GM12878 (cell line): Measurements from ENCODE around the gene PPID.

Experiments used
- CEBPB ChIP-seq, 2 experiments: fragments of 150-350 bp in 1 of 2; IDR thresholded peaks; 2 replicates each; pipeline ENCODE4 v1.6.1; 2012 to 2014; ENCODE audit warnings: low read depth in 2 of 2, low read length in 2 of 2, borderline replicate concordance in 1 of 2, inconsistent platforms in 1 of 2
- CHD2 ChIP-seq: IDR thresholded peaks from 2 replicates; pipeline ENCODE4 v1.6.1; 2011; ENCODE audit warnings: low read depth, low read length, improper control_type of control experiment, borderline replicate concordance
- CTCF ChIP-seq, 3 experiments: IDR thresholded peaks in 2 of 3; conservative IDR thresholded peaks in 1 of 3; 2 replicates each; pipeline ENCODE4 v1.5.1; 2011; ENCODE audit warnings: low read depth in 3 of 3, low read length in 3 of 3, mild to moderate bottlenecking in 3 of 3, control low read depth in 2 of 3, moderate library complexity in 2 of 3, inconsistent platforms in 1 of 3, mixed read lengths in 1 of 3; ENCODE audit not compliant: control insufficient read depth in 2 of 3, insufficient read depth in 1 of 3; ENCODE audit errors: extremely low read depth in 1 of 3
- EP300 ChIP-seq, 2 experiments: fragments of 150-350 bp in 1 of 2; IDR thresholded peaks; 2 replicates each; pipeline ENCODE4 v1.6.1; 2011 to 2012; ENCODE audit warnings: low read depth in 2 of 2, low read length in 2 of 2, borderline replicate concordance in 1 of 2, improper control_type of control experiment in 1 of 2, inconsistent platforms in 1 of 2; ENCODE audit not compliant: control insufficient read depth in 1 of 2
- EZH2 ChIP-seq: IDR thresholded peaks from 2 replicates; pipeline ENCODE4 v1.6.1; 2012; ENCODE audit warnings: low read depth, mild to moderate bottlenecking, control low read depth, inconsistent platforms, low read length, borderline replicate concordance; ENCODE audit not compliant: control insufficient read depth
- GATAD2B ChIP-seq: fragments of 450-650 bp; conservative IDR thresholded peaks from 2 replicates; pipeline ENCODE4 v1.6.1; 2017; ENCODE audit warnings: low read depth, mild to moderate bottlenecking, moderate library complexity
- MAX ChIP-seq: IDR thresholded peaks from 2 replicates; pipeline ENCODE4 v1.6.1; 2012; ENCODE audit warnings: low read depth, low read length, improper control_type of control experiment
- MTA3 ChIP-seq: IDR thresholded peaks from 2 replicates; pipeline ENCODE4 v1.6.1; 2012; ENCODE audit warnings: low read length, inconsistent platforms, borderline replicate concordance
- PML ChIP-seq: IDR thresholded peaks from 2 replicates; pipeline ENCODE4 v1.6.1; 2012; ENCODE audit warnings: low read length, inconsistent platforms
- POLR2A ChIP-seq: IDR thresholded peaks from 2 replicates; pipeline ENCODE4 v1.6.1; 2011; ENCODE audit warnings: low read depth, mild to moderate bottlenecking, low read length
- RELA ChIP-seq: fragments of 450-650 bp; IDR thresholded peaks from 2 replicates; pipeline ENCODE4 v1.8.0; 2014; ENCODE audit warnings: borderline replicate concordance; ENCODE audit not compliant: partially characterized antibody
- RFX5 ChIP-seq: IDR thresholded peaks from 2 replicates; pipeline ENCODE4 v1.6.1; 2011; ENCODE audit warnings: low read depth, low read length, improper control_type of control experiment
- TCF12 ChIP-seq: IDR thresholded peaks from 2 replicates; pipeline ENCODE4 v1.6.1; 2011; ENCODE audit warnings: low read depth, mild to moderate bottlenecking, low read length
- YY1 ChIP-seq: IDR thresholded peaks from 2 replicates; pipeline ENCODE4 v1.6.1; 2011; ENCODE audit warnings: low read depth, mild to moderate bottlenecking, low read length

- TF ChIP-seq CEBPB (IDR thresholded peaks at IDR 0.05; ENCODE audit: borderline replicate concordance in 1 of 2, low read depth in 2 of 2, low read length in 2 of 2) (no peak), MTA3 (no peak), GATAD2B (no peak), CTCF (IDR thresholded peaks at IDR 0.05 in 2 of 3, conservative IDR thresholded peaks at IDR 0.05 in 1 of 3; ENCODE audit: control insufficient read depth in 2 of 3, extremely low read depth in 1 of 3, insufficient read depth in 1 of 3, low read depth in 3 of 3, low read length in 3 of 3) (no peak), RELA (no peak), RFX5 (no peak), TCF12 (no peak), POLR2A (no peak), CHD2 (no peak), YY1 (no peak), EZH2 (no peak), PML (no peak), MAX (no peak), EP300 (IDR thresholded peaks at IDR 0.05; ENCODE audit: borderline replicate concordance in 1 of 2, control insufficient read depth in 1 of 2, low read depth in 2 of 2, low read length in 2 of 2) (no peak)
These were observed 34.9 kb upstream of the PPID start for GRCh38 chr4:158758142-158758541.
